HG03039 (cell line): Measurements from ENCODE around the gene LMNA.
"Not testable (repeated sequence)": the region's sequence is repeated elsewhere in the genome, so short reads cannot be mapped to it uniquely, and the experiment has no call there.

Experiments
- ATAC-seq: cut with Tn5 transposase; IDR thresholded peaks from one replicate; pipeline ENCODE4 v1.9.1; 2021; ENCODE audit warnings: mild to moderate bottlenecking, moderate library complexity; ENCODE audit not compliant: unreplicated experiment

The LMNA gene

DNA sequence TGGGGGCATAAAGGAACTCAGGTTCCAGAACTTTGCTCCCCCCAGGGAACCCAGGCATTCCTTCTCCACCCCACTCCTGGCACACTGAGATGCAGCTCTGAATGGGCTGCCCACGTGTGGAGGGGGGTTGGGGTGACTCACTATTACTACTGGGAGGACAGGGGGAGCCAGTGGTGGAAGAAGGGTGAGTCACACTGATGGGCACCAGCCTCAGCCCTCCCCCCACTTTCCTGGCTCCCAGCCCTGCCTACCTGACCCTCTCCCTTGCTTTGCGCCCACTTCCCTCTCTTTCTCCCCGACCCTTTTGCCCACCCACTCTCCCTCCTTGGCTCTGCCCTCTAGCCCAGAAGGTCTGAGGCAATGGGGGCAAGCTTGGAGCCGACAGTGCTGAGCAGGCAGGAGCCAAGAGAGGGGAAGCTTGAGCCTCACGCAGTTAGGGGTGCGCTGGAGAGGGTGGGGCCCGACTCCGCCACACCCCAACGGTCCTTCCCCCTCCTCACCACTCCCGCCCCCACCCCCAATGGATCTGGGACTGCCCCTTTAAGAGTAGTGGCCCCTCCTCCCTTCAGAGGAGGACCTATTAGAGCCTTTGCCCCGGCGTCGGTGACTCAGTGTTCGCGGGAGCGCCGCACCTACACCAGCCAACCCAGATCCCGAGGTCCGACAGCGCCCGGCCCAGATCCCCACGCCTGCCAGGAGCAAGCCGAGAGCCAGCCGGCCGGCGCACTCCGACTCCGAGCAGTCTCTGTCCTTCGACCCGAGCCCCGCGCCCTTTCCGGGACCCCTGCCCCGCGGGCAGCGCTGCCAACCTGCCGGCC lies at the start of gene LMNA:
Gene LMNA (plus strand): TSS at position 611 of the 818 bp plus-strand sequence. CDS start 208 bp downstream, outside the sequence.
- ATAC-seq, result peak; percentile 57

DNA sequence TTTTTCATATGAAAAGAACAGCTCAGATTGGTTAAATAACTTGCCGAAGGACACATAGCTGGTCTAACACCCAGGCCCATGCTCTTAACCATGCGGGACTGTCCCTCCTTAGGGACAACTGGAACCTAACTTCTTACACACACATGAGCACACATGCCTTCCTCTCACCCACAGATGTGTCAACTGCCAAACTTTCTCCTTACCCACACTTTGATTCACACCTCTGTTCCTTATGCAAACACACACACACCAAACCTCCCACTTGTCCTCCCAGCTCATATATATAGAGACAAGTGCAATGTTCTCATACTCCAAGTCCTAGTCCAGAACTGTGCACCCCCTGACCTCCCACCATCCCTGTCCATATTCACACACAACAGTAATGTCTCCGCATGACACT lies 49.3 kb upstream of the LMNA start:
- ATAC-seq, result no peak

DNA sequence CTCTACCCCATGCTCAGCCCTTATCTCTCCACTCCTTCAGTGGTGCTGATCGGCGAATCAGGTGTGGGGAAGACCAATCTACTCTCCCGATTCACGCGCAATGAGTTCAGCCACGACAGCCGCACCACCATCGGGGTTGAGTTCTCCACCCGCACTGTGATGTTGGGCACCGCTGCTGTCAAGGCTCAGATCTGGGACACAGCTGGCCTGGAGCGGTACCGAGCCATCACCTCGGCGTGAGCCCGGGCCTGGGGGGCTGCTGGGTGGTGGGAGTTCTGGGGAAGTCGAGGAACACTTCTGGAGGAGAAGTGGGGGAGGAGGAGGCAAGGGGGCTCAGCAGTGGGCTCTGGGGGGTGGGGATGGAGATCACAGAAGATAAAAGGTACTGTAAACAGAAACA lies 48.6 kb upstream of the LMNA start:
- ATAC-seq, result no peak

DNA sequence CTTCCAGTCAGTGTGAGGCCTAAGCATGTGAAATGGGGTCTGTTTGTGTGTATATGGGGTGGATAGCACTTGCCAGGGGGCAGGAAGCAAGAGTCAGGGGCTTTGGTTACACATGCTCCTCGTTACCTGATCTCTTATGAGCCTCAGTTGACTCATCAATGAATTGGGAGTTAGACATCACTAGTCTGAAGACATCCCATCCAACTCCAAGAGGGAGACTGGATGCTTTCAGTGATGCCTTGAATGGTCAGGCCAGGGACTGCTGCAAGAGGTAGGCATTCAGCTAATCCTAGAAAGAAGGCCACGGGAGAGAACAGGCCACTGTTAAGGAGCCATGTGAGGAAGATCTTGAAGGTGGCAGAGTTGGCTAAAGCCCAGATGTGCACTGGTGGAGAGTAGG lies 47.2 kb upstream of the LMNA start:
- ATAC-seq, result no peak

DNA sequence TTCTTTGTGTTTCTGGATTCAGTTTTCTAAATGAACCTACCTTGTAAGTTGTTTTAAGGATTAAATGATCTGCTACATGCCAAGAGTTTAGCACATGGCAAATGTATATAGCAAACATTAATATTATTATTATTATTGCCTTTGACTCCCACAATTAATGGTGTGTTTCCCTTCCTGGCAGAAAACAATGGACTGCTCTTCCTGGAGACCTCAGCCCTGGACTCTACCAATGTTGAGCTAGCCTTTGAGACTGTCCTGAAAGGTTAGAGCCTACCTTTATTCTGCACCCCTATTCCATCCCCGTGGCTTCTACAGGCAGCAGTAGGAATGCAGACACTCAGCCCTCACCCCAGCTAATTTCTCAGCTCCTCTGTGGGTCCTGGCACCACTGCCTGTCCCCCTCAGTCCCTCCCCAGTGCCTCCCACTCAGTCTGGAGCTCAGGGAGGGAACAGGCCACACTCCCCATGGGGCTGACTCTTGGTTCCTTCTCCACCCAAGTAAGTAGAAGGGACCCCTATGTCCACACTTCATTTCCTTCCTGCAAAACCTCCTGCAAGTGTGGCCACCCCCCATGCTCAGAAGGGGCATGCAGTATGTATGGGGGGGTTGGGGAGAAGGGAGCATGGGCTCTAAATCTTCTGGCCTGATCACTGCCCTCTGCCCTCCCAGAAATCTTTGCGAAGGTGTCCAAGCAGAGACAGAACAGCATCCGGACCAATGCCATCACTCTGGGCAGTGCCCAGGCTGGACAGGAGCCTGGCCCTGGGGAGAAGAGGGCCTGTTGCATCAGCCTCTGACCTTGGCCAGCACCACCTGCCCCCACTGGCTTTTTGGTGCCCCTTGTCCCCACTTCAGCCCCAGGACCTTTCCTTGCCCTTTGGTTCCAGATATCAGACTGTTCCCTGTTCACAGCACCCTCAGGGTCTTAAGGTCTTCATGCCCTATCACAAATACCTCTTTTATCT lies 44.7 kb upstream of the LMNA start:
- no peak for ATAC-seq

DNA sequence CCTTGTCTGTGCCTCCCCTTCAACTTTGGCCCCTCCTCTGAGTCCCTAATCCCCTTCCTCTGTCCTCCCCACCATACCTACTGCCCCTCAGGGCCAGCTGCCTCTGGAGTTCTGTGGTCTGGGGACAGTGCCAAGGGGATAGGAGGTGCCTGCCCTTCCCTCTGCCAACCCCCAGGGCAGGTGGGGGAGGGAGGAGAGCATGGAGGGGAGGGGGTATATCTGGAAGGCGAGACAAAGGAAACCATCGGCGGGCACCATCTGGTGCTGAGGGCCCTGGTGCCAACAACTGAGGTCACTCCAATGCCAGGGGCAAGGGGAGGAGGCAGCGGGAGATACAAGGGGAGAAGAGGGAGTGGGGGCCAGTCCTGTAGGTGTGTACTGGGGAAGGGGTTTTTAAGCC lies 44.0 kb upstream of the LMNA start:
- no peak for ATAC-seq

DNA sequence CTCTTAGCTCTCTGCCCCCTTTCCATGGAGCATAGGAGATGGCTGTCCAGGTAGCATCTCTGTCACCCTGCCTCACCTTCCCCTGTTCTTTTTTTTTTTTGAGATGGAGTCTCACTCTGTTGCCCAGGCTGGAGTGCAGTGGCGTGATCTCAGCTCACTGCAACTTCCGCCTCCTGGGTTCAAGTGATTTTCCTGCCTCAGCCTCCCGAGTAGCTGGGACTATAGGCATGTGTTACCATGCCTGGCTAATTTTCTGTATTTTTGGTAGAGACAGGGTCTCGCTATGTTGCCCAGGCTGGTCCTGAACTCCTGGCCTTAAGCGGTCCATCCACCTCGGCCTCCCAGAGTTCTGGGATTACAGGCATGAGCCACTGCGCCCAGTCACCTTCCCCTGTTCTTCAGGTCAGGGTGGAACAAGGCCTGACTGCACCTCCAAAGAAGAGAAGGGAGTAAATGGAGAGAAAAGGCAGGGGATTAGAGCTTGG lies 43.1 kb upstream of the LMNA start:
- ATAC-seq, result not testable (repeated sequence)

DNA sequence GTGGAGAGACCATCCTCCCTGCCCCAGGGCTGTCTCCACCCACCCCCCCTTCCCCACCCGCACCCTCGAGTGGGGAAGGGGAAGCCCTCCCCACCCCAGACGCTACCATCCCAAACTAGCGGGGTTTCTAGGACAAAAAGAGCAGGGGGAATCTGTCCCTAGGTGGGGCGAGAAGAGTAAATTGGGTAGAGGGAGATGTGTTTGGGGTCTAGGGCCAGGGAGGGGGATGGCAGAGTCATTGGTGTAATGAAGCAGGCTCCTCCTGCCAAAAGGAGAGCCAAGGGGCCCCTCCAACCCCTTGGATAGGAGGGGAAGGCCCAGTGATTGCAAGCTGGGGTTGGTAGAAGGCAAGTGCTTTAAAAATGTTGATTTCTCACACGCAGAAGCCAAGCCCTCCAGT lies 42.3 kb upstream of the LMNA start:
- ATAC-seq, result no peak

DNA sequence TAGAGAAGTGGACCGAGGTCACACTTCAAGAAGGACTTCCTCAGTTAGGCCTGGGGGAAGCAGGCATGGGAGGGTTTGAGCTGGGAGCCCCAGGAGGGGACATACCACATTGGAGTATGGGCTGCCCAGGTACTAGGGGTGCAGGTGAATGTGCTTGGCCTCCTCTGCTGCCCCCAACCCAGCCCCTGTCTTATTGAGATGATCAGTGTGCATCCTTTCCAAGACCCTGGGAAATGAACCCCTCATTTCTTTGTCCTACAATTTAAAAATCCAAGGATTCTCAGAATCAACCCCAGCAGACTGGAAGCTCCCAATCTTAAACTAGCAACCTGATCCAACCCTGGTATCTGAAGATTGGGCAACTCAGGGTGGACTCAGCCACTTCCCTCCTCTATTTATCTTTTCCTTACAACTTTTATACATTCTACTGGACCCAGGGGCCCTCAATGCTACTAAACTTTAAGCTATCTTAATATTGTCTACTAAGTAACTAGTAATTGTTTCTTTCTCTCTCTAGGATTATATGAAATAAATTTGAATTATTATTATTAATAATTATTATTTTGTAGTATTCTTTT lies 41.3 kb upstream of the LMNA start:
- no peak for ATAC-seq

DNA sequence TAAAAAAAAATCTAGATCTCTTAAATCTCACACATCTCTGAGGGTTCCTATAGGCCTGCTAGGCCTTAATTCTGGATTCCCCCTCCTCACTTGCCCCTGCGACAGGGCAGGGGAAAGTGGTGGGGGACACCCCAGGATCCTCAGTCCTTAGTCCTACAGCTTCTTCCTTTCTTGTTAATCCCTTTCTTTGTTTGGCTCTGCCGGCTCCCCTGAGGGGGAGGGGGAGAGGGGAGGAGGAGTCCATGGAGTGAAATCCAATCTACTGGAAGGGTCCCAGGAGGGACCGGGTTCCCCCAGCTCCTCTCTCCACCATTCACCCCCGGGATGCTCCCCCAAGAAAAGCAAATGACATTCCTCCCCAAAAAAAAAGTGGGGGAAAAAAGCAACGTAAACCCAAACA lies 40.8 kb upstream of the LMNA start:
- ATAC-seq, result no peak

DNA sequence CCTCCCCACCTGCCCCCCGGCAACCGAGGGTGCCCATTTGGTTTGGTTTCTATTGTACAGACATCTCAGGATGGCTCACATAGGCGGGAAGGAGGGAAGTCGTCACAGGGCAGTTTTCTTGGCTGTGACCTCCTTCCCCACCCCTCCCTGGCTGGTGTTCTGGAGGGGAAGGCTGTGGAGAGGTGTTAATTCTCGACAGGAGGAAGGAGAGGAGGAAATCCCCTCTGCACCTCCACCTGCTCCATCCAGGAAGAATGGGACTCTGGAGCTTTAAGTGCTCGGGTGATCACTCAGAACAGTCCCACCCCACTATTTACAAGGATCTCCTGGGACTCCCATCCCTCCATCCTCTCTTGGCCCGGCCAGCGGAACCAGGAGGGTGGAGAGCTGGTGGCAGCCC lies 39.9 kb upstream of the LMNA start:
- no peak for ATAC-seq

DNA sequence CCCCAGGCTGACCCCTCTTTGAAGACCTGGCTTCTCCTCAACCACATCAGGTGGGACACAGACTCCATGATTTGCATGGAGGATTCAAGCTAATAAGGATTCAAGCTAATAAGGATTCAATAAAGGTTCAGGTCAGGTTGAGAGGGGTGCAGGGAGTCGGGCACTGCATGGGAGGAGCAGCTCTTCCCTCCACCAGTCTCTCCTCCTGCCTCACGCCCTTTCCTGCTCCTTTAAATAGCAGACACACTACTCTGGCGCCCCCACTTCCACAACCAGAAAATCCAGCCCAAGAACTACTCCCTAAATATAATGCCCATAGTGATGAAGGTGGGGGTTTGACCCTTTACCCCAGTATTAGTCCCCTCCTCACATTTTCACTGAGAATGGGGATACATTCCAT lies 39.3 kb upstream of the LMNA start:
- ATAC-seq, result no peak

DNA sequence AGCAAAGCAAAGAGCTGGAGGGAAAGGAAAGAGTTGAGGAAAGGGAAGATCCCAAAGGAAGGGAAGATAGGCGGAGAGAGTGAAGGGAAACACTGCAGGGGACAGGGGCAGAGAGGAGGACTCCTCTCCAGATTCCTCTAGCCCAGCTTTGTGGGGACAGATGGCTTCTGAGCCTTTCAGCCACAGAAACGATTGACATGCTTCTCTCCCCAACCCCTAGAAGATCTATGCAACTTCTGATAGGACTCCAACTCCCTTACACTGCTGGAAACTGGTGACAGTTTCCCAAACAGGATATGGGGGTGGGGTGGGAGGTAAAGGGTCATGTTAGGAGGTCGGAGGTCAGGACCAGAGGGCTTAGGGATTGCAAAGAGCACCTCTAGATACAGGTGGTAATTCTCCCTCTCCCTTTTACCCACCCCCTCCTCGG lies 38.7 kb upstream of the LMNA start:
- no peak for ATAC-seq

DNA sequence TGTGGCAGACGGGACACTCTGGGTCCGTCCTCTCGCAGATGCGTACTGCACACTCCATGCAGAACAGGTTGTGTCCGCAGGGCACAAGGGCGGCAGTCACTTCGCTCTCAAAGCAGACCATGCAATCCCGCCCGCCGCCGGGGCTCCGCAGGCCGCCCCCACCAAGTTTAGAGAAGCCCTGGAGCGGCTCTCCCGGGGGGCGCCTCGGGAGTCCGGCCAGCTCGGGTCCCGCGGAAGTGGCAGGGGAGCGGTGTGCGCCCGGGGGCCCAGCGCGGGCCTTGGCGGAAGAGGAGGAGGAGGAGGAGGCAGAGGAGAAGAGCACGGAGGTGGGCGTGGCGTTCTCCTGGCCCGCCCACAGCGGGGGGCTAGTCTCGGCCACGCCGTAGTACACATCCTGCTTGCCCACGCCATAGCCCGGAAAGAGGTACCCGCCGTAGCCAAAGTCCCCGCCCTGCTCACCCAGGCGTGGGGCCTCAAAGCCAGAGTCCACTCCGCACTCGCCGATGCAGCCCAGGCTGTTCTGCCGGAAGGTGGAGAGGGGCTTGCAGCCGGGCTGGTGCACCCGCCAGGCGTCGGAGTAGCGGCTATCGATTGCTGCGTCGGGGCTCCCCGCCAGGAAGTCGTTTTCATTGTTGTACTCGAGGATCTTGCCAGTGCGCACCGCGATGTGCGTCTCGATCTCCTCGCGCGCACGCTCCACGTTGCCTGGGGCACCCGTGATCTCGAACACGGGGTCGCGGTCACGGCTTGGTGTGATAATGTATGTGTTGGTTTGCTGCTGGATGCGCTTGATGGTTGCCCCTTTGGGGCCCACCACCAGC lies 37.7 kb upstream of the LMNA start:
- ATAC-seq, result no peak

DNA sequence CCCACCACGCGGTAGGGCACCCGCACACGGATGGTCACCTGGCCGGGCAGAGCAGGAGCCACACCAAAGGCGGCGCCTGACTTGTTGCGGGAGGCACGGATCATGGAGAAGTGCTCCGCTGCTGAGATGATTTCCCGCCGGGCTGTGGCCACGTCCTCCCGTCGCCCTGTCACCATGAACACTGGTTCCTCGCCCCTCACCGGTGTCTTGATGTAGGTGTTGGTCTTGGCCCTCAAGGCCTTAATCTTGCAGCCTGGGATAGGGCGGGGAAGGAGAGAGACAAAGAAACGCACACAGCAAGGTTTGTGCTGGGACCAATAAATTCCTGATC lies 37.1 kb upstream of the LMNA start:
- no peak for ATAC-seq

DNA sequence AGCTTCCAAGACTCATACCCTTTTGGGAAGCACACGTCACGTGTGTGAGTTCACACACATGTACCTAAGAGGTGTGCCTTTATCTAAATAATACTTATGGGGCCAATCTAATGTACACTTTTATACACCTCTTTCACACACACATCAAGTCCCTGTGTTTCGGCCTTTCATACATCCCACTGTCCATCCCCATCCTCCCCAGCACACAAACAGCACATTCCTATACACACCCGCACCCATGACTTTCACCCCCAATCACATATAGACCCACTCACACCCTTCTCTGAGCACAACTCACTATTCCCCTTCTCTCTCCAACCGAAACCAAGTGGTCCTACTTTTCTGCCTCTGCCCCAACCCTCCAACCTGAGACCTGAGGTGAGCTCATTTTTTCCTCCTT lies 35.8 kb upstream of the LMNA start:
- ATAC-seq, result no peak

DNA sequence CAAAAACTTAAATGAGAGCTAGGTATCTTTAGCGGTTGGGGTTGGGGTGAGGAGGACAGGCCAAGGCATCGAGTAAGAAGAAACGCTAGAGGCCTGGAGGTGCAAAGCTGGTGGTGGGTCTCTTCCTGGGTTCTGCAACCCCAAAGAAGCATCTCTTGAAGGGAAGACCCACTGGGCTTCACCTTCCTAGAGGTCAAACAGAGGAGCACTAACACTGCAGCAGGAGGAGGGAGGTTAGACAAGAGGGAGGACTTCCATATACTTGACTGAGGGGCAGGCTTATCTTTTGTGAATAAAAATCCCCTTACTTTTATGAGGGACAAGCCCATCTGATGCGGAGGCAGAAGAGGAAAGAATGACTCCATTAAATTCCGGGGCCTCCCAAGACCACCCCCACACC lies 34.7 kb upstream of the LMNA start:
- ATAC-seq, result no peak

DNA sequence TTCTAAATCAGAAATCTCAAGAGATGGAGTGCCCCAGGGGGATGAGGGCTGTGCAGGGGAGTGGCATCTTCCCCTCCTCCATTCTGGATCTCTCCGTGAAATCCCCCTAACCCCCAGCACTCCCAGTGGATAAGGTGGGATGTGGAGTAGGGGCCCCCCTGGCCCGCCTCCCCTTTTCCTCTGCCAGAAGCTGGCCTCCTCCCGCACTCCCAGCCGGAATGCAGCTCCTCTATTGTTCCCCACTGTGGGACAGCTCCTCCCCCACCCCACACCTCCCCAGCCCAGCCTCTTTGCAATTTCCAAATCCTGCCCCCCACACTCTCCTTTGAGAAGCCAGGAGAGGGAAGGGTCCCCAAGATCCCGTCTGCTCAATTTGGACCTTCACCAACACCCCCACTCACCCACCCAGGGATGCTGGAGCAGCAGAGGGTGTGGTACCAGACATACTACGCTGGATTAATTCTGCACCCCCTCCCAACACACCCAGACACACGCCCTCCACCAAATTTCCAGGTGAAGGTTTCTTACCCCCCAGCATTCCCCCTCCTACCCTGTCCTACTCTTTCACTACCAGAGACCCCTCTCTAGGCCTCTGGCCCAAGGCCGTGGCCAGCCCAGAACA lies 34.2 kb upstream of the LMNA start:
- no peak for ATAC-seq

DNA sequence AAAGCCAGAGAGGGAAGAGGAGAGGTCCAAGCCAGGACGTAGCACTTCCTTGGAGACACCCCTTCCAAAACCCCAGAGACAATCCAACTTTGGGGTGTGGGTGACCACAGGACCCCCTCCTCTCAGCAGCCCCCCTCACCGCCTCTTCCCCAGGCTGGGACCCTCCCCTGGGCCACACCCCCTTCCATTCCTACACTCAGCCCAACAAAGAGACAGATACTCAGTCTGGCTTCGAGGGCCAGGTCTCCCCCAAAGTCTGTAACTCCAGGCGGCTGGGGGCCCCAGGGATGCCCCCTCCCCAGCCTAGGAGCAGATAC lies 33.7 kb upstream of the LMNA start:
- ATAC-seq, result no peak

DNA sequence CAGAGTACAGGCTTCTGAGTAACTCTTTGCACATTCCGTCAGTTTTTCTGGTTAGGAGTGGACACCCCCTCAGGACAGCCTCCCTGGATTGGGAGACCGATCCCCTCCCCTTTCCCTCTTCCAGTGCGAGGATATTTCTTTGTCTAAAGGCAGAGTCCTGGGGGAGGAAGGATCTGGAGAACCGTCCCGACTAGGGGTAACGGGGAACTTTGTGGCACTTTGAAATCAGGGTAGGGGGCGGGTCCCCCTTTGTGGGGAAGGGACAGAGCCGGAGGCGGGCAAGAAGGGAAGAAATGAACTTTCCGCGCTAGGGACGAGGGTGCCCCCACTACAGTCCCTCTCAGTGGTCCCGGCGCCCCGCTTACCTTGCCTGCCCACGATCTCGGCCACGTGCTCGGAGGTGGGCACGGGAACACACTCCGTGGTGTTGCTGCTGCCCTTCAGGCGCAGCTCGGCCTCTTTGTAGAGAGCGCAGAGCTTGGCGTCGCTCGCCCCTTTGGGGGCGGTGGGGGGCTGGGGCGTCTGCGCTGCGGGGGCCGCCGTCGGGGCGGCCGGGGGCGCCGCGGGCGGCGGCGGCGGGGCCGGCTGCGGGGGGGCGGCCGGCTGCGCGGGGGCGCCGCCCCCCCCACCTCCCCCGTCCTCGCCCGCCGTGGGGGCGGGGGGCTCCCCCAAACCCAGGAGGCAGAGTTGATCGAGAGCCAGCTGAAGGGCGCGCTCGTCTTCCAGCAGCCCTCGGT lies 33.2 kb upstream of the LMNA start:
- ATAC-seq, result no peak
